Mononuclear cell (primary cell): Measurements from ENCODE around the gene CD300E. TPM values are rescaled to one million over a fixed set of nuclear protein-coding genes. Genes with fewer than 3 reads are reported as not detected.
"Not testable (repeated sequence)": the region's sequence is repeated elsewhere in the genome, so short reads cannot be mapped to it uniquely, and the experiment has no call there.

ENCODE experiments used
- H3K27me3 ChIP-seq: 2 replicates; pipeline ENCODE4 v1.6.0; 2011; ENCODE audit warnings: low read length, control low read depth; ENCODE audit not compliant: insufficient read depth
- H3K4me1 ChIP-seq: 2 replicates; pipeline ENCODE4 v1.5.1; 2011; ENCODE audit warnings: mild to moderate bottlenecking, low read length, control low read depth; ENCODE audit not compliant: insufficient read depth
- H3K4me3 ChIP-seq: 2 replicates; pipeline ENCODE4 v1.5.1; 2011; ENCODE audit warnings: mild to moderate bottlenecking, low read length, moderate library complexity
- H3K9me3 ChIP-seq: 2 replicates; pipeline ENCODE4 v1.5.1; 2011; ENCODE audit warnings: low read depth, mild to moderate bottlenecking, control low read depth, low read length
- total RNA-seq: library from RNA; depleted of rRNA; stranded (reverse); fragments of >200 nt; gene quantifications from one replicate; pipeline ENCODE4 v1.2.3, GENCODE V29; 2012

CD300E gene
- total RNA-seq, 1 donor = 64.4 TPM

GRCh38 chr17:74642556-74642955, 19.0 kb upstream of the CD300E start:
- Histone ChIP-seq H3K4me3 (no peak overlapping the region), H3K4me1 (peaks cover 82% of the 10 kb centered on the region), H3K9me3 (no peaks in the 10 kb centered on the region), H3K27me3 (peaks cover 4% of the 10 kb centered on the region)

- Histone ChIP-seq H3K4me3 (no peak overlapping the region), H3K9me3 (no peaks in the 10 kb centered on the region), H3K4me1 (peaks cover 88% of the 10 kb centered on the region), H3K27me3 (peaks cover 4% of the 10 kb centered on the region)
Observed at GRCh38 chr17:74641958-74642298, 18.4 kb upstream of the CD300E start.

GRCh38 chr17:74641224-74641957, 17.9 kb upstream of the CD300E start:
- Histone ChIP-seq H3K4me3 (no peak overlapping the region), H3K4me1 (peaks cover 93% of the 10 kb centered on the region), H3K9me3 (no peaks in the 10 kb centered on the region), H3K27me3 (peaks cover 4% of the 10 kb centered on the region)

GRCh38 chr17:74639704-74640151, 16.2 kb upstream of the CD300E start:
- H3K9me3 ChIP-seq = no peaks in the 10 kb centered on the region
- H3K4me3 ChIP-seq = no peak overlapping the region
- peaks cover 4% of the 10 kb centered on the region for H3K27me3 ChIP-seq
- H3K4me1 ChIP-seq = peaks cover 98% of the 10 kb centered on the region

GRCh38 chr17:74637926-74638325, 14.4 kb upstream of the CD300E start:
- Histone ChIP-seq H3K27me3 (no peaks in the 10 kb centered on the region), H3K4me1 (peaks cover 99% of the 10 kb centered on the region), H3K4me3 (no peak overlapping the region), H3K9me3 (no peaks in the 10 kb centered on the region)

- no peaks in the 10 kb centered on the region for H3K27me3 ChIP-seq
- H3K4me1 ChIP-seq = peaks cover 99% of the 10 kb centered on the region
- H3K4me3 ChIP-seq = no peak overlapping the region
- no peaks in the 10 kb centered on the region for H3K9me3 ChIP-seq
Observed at GRCh38 chr17:74637265-74637664, 13.7 kb upstream of the CD300E start.

GRCh38 chr17:74636541-74637085, 13.1 kb upstream of the CD300E start:
- not testable (repeated sequence) for H3K27me3 ChIP-seq, H3K4me3 ChIP-seq, H3K9me3 ChIP-seq
- peaks cover 99% of the 10 kb centered on the region for H3K4me1 ChIP-seq

GRCh38 chr17:74635418-74635817, 11.9 kb upstream of the CD300E start:
- H3K4me3 ChIP-seq = no peak overlapping the region
- H3K9me3 ChIP-seq = no peaks in the 10 kb centered on the region
- H3K4me1 ChIP-seq = peaks cover 99% of the 10 kb centered on the region
- H3K27me3 ChIP-seq = no peaks in the 10 kb centered on the region

- Histone ChIP-seq H3K9me3 (no peaks in the 10 kb centered on the region), H3K27me3 (no peaks in the 10 kb centered on the region), H3K4me1 (peaks cover 90% of the 10 kb centered on the region), H3K4me3 (no peak overlapping the region)
Observed at GRCh38 chr17:74633326-74633725, 9.8 kb upstream of the CD300E start.

GRCh38 chr17:74632617-74633016, 9.1 kb upstream of the CD300E start:
- Histone ChIP-seq H3K9me3 (no peaks in the 10 kb centered on the region), H3K4me3 (no peak overlapping the region), H3K27me3 (no peaks in the 10 kb centered on the region), H3K4me1 (peaks cover 83% of the 10 kb centered on the region)

- H3K9me3 ChIP-seq = no peaks in the 10 kb centered on the region
- peaks cover 75% of the 10 kb centered on the region for H3K4me1 ChIP-seq
- H3K4me3 ChIP-seq = no peak overlapping the region
- no peaks in the 10 kb centered on the region for H3K27me3 ChIP-seq
Observed at GRCh38 chr17:74631468-74632450, 8.2 kb upstream of the CD300E start.

- not testable (repeated sequence) for H3K27me3 ChIP-seq, H3K9me3 ChIP-seq, H3K4me3 ChIP-seq
- H3K4me1 ChIP-seq = peaks cover 70% of the 10 kb centered on the region
Observed at GRCh38 chr17:74630251-74630650, 6.7 kb upstream of the CD300E start.

GRCh38 chr17:74625661-74626060, 2.1 kb upstream of the CD300E start:
- Histone ChIP-seq H3K4me3 (no peak overlapping the region), H3K27me3 (peaks cover 3% of the 10 kb centered on the region), H3K4me1 (peaks cover 59% of the 10 kb centered on the region), H3K9me3 (no peaks in the 10 kb centered on the region)

GRCh38 chr17:74624131-74624530, 593 bp upstream of the CD300E start:
- H3K4me3 ChIP-seq = no peak overlapping the region
- H3K9me3 ChIP-seq = no peaks in the 10 kb centered on the region
- H3K4me1 ChIP-seq = peaks cover 60% of the 10 kb centered on the region
- H3K27me3 ChIP-seq = peaks cover 6% of the 10 kb centered on the region

GRCh38 chr17:74619077-74619673, 4.4 kb downstream of the CD300E start:
- no peaks in the 10 kb centered on the region for H3K9me3 ChIP-seq
- peaks cover 8% of the 10 kb centered on the region for H3K27me3 ChIP-seq
- H3K4me1 ChIP-seq = peaks cover 87% of the 10 kb centered on the region
- H3K4me3 ChIP-seq = peak overlapping the region; percentile 5
